CD8-positive, alpha-beta memory T cell (primary cell): ENCODE data around the gene NAV2. TPM values are rescaled to one million over a fixed set of nuclear protein-coding genes. Genes with fewer than 3 reads are reported as not detected.
"Not testable (repeated sequence)": the region's sequence is repeated elsewhere in the genome, so short reads cannot be mapped to it uniquely, and the experiment has no call there.

ENCODE experiments used
- CTCF ChIA-PET: fragments of 350-600 bp; sonication (Branson Sonifier 250); formaldehyde crosslinking; loops from one replicate; lab custom pipeline; 2021; ENCODE audit warnings: antibody characterized with exemption; lab: Charles Lee
- POLR2A ChIA-PET: fragments of 350-600 bp; sonication (Branson Sonifier 250); formaldehyde crosslinking; loops from one replicate; lab custom pipeline; 2021; ENCODE audit warnings: antibody characterized with exemption; lab: Charles Lee
- DNase-seq, 5 donors: peaks; one replicate each; pipeline versions ENCODE4 v3.0.0 to v3.0.0-alpha.2; 2020 to 2022; ENCODE audit warnings: mixed read lengths in 1 of 5
- H3K27ac ChIP-seq: one replicate; pipeline ENCODE4 v1.7.0; 2013; ENCODE audit warnings: low read depth, mild to moderate bottlenecking, low read length, moderate library complexity
- H3K27me3 ChIP-seq: 2 replicates; pipeline ENCODE4 v1.7.0; 2013; ENCODE audit warnings: low read length, mild to moderate bottlenecking; ENCODE audit not compliant: insufficient read depth, poor library complexity, severe bottlenecking
- H3K36me3 ChIP-seq: 2 replicates; pipeline ENCODE4 v1.7.0; 2013; ENCODE audit warnings: mild to moderate bottlenecking, low read length, moderate library complexity; ENCODE audit not compliant: insufficient read depth
- H3K4me1 ChIP-seq: 2 replicates; pipeline ENCODE4 v1.7.0; 2013; ENCODE audit warnings: mild to moderate bottlenecking, low read length, moderate library complexity; ENCODE audit not compliant: insufficient read depth
- H3K4me3 ChIP-seq: 2 replicates; pipeline ENCODE4 v1.7.0; 2013; ENCODE audit warnings: mild to moderate bottlenecking, low read length
- H3K9me3 ChIP-seq: 2 replicates; pipeline ENCODE4 v1.7.0; 2013; ENCODE audit warnings: mild to moderate bottlenecking, low read length
- H3K27ac Mint-ChIP-seq, 8 donors: one replicate each; pipeline ENCODE4 v1.8.0; 2020 to 2021; ENCODE audit warnings: mixed read lengths in 8 of 8, mild to moderate bottlenecking in 6 of 8, inconsistent platforms in 3 of 8, moderate library complexity in 3 of 8
- H3K27me3 Mint-ChIP-seq, 2 donors: one replicate each; pipeline ENCODE4 v1.8.0; 2020 to 2021; ENCODE audit warnings: mixed read lengths in 2 of 2, mild to moderate bottlenecking in 1 of 2, moderate library complexity in 1 of 2
- H3K36me3 Mint-ChIP-seq, 3 donors: one replicate each; pipeline ENCODE4 v1.8.0; 2020 to 2021; ENCODE audit warnings: mixed read lengths in 3 of 3, inconsistent platforms in 1 of 3, mild to moderate bottlenecking in 1 of 3
- H3K4me1 Mint-ChIP-seq, 3 donors: one replicate each; pipeline ENCODE4 v1.8.0; 2020 to 2021; ENCODE audit warnings: mixed read lengths in 3 of 3, inconsistent platforms in 1 of 3, mild to moderate bottlenecking in 1 of 3
- H3K4me3 Mint-ChIP-seq, 7 donors: one replicate each; pipeline ENCODE4 v1.8.0; 2020 to 2021; ENCODE audit warnings: mixed read lengths in 7 of 7, mild to moderate bottlenecking in 6 of 7, moderate library complexity in 4 of 7, inconsistent platforms in 2 of 7
- H3K9me3 Mint-ChIP-seq, 5 donors: one replicate each; pipeline ENCODE4 v1.8.0; 2020 to 2022; ENCODE audit warnings: mixed read lengths in 5 of 5, mild to moderate bottlenecking in 3 of 5, moderate library complexity in 2 of 5, inconsistent platforms in 1 of 5
- polyA plus RNA-seq: library from polyadenylated mRNA; unstranded; fragments of 300-500 nt; fragmentation: Illumina TruSeq; gene quantifications from one replicate; pipeline ENCODE4 v1.2.3, GENCODE V29; 2021
- total RNA-seq, 2 experiments: library from RNA; stranded (reverse); gene quantifications; one replicate each; pipeline ENCODE4 v1.2.3, GENCODE V29; 2021

The NAV2 gene
- total and polyA plus RNA-seq, 3 experiments from 2014 or later = 0.42 to 1.2 (median 1.1) TPM

GRCh38 chr11:19923626-19924025 is 211.0 kb downstream of the NAV2 start:
- no peak for DNase-seq
- H3K36me3 Mint-ChIP-seq = no peaks in the 10 kb centered on the region
- Histone ChIP-seq H3K9me3 (no peaks in the 10 kb centered on the region), H3K4me1 (no peaks in the 10 kb centered on the region), H3K4me3 (no peak overlapping the region), H3K27ac (no peak overlapping the region), H3K36me3 (no peaks in the 10 kb centered on the region), H3K27me3 (no peaks in the 10 kb centered on the region)
- H3K9me3 Mint-ChIP-seq = no peaks in the 10 kb centered on the region
- H3K27me3 Mint-ChIP-seq = peaks cover 7 to 17% of the 10 kb centered on the region in 2 donors
- no peak overlapping the region for H3K4me3 Mint-ChIP-seq
- ChIA-PET CTCF (no interaction called here), POLR2A (no interaction called here)
- no peaks in the 10 kb centered on the region for H3K4me1 Mint-ChIP-seq
- H3K27ac Mint-ChIP-seq = no peak overlapping the region

- Histone ChIP-seq H3K9me3 (no peaks in the 10 kb centered on the region), H3K27me3 (no peaks in the 10 kb centered on the region), H3K4me3 (no peak overlapping the region), H3K27ac (no peak overlapping the region), H3K4me1 (no peaks in the 10 kb centered on the region), H3K36me3 (no peaks in the 10 kb centered on the region)
- CTCF ChIA-PET = no interaction called here
- POLR2A ChIA-PET = no interaction called here
- H3K36me3 Mint-ChIP-seq = no peaks in the 10 kb centered on the region
- no peaks in the 10 kb centered on the region for H3K4me1 Mint-ChIP-seq
- no peak overlapping the region for H3K4me3 Mint-ChIP-seq
- H3K9me3 Mint-ChIP-seq = no peaks in the 10 kb centered on the region
- H3K27me3 Mint-ChIP-seq = peaks cover 6 to 15% of the 10 kb centered on the region in 2 donors
- DNase-seq = no peak
- H3K27ac Mint-ChIP-seq = no peak overlapping the region
These were observed 211.7 kb downstream of the NAV2 start for GRCh38 chr11:19924311-19924710.

- ChIA-PET POLR2A (no interaction called here), CTCF (no interaction called here)
- H3K36me3 Mint-ChIP-seq = no peaks in the 10 kb centered on the region
- no peaks in the 10 kb centered on the region for H3K4me1 Mint-ChIP-seq
- H3K27me3 Mint-ChIP-seq = peaks cover 4 to 12% of the 10 kb centered on the region in 2 donors
- H3K4me3 Mint-ChIP-seq = no peak overlapping the region
- no peak for DNase-seq
- Histone ChIP-seq H3K27ac (no peak overlapping the region), H3K36me3 (no peaks in the 10 kb centered on the region), H3K9me3 (no peaks in the 10 kb centered on the region), H3K4me3 (no peak overlapping the region), H3K27me3 (no peaks in the 10 kb centered on the region), H3K4me1 (no peaks in the 10 kb centered on the region)
- no peaks in the 10 kb centered on the region for H3K9me3 Mint-ChIP-seq
- H3K27ac Mint-ChIP-seq = no peak overlapping the region
These were observed 212.1 kb downstream of the NAV2 start for GRCh38 chr11:19924716-19925115.

GRCh38 chr11:19927403-19927802 is 214.8 kb downstream of the NAV2 start:
- H3K27ac Mint-ChIP-seq, H3K4me3 Mint-ChIP-seq, H3K36me3 Mint-ChIP-seq, H3K9me3 ChIP-seq, H3K4me1 ChIP-seq, H3K36me3 ChIP-seq, H3K9me3 Mint-ChIP-seq, H3K4me3 ChIP-seq, POLR2A ChIA-PET, H3K4me1 Mint-ChIP-seq, H3K27me3 ChIP-seq, H3K27me3 Mint-ChIP-seq, DNase-seq, H3K27ac ChIP-seq, CTCF ChIA-PET: not testable (repeated sequence)

GRCh38 chr11:19929147-19929546 is 216.5 kb downstream of the NAV2 start:
- Histone ChIP-seq H3K4me3 (no peak overlapping the region), H3K27me3 (no peaks in the 10 kb centered on the region), H3K4me1 (no peaks in the 10 kb centered on the region), H3K9me3 (no peaks in the 10 kb centered on the region), H3K27ac (no peak overlapping the region), H3K36me3 (no peaks in the 10 kb centered on the region)
- Mint-ChIP-seq H3K4me3 (no peak overlapping the region), H3K27me3 (peaks cover 1 to 4% of the 10 kb centered on the region in 2 donors), H3K9me3 (no peaks in the 10 kb centered on the region), H3K27ac (no peak overlapping the region), H3K4me1 (no peaks in the 10 kb centered on the region), H3K36me3 (no peaks in the 10 kb centered on the region)
- ChIA-PET POLR2A (no interaction called here), CTCF (no interaction called here)
- DNase-seq = no peak

GRCh38 chr11:19929655-19930054 is 217.0 kb downstream of the NAV2 start:
- DNase-seq = no peak
- Histone ChIP-seq H3K27ac (no peak overlapping the region), H3K36me3 (no peaks in the 10 kb centered on the region), H3K4me3 (no peak overlapping the region), H3K4me1 (no peaks in the 10 kb centered on the region), H3K27me3 (no peaks in the 10 kb centered on the region), H3K9me3 (no peaks in the 10 kb centered on the region)
- Mint-ChIP-seq H3K9me3 (no peaks in the 10 kb centered on the region), H3K27ac (no peak overlapping the region), H3K4me3 (no peak overlapping the region), H3K4me1 (no peaks in the 10 kb centered on the region), H3K36me3 (no peaks in the 10 kb centered on the region), H3K27me3 (peaks cover 1 to 4% of the 10 kb centered on the region in 2 donors)
- ChIA-PET POLR2A (no interaction called here), CTCF (no interaction called here)

GRCh38 chr11:19931141-19931770 is 218.6 kb downstream of the NAV2 start:
- CTCF ChIA-PET = no interaction called here
- H3K4me3 Mint-ChIP-seq = no peak overlapping the region

GRCh38 chr11:19931771-19932369 is 219.2 kb downstream of the NAV2 start:
- H3K4me1 ChIP-seq = no peaks in the 10 kb centered on the region
- POLR2A ChIA-PET = no interaction called here
- DNase-seq = no peak
- Mint-ChIP-seq H3K4me3 (no peak overlapping the region), H3K27ac (no peak overlapping the region), H3K36me3 (no peaks in the 10 kb centered on the region), H3K4me1 (no peaks in the 10 kb centered on the region), H3K9me3 (no peaks in the 10 kb centered on the region), H3K27me3 (no peaks in the 10 kb centered on the region)
- no peaks in the 10 kb centered on the region for H3K9me3 ChIP-seq
- CTCF ChIA-PET = no interaction called here
- no peaks in the 10 kb centered on the region for H3K36me3 ChIP-seq
- no peaks in the 10 kb centered on the region for H3K27me3 ChIP-seq
- H3K4me3 ChIP-seq = no peak overlapping the region
- no peak overlapping the region for H3K27ac ChIP-seq

More at GRCh38 chr11:19931141-19931770, 218.6 kb downstream of the NAV2 start:
- Mint-ChIP-seq H3K27ac (no peak overlapping the region), H3K4me1 (no peaks in the 10 kb centered on the region), H3K9me3 (no peaks in the 10 kb centered on the region), H3K27me3 (peaks cover 0 to 1% of the 10 kb centered on the region in 2 donors), H3K36me3 (no peaks in the 10 kb centered on the region)
- no peak overlapping the region for H3K27ac ChIP-seq
- no peaks in the 10 kb centered on the region for H3K36me3 ChIP-seq
- POLR2A ChIA-PET = no interaction called here
- no peaks in the 10 kb centered on the region for H3K9me3 ChIP-seq
- DNase-seq = no peak
- no peaks in the 10 kb centered on the region for H3K4me1 ChIP-seq
- no peaks in the 10 kb centered on the region for H3K27me3 ChIP-seq
- no peak overlapping the region for H3K4me3 ChIP-seq
